Mucosa of gallbladder (tissue), 1 donor: ENCODE measurements around the gene SMIM14. TPM values are rescaled to one million over a fixed set of nuclear protein-coding genes. Genes with fewer than 3 reads are reported as not detected.
"Not testable (repeated sequence)": the region's sequence is repeated elsewhere in the genome, so short reads cannot be mapped to it uniquely, and the experiment has no call there.

Source experiments
- DNase-seq: peaks from one replicate; pipeline ENCODE4 v3.0.0-alpha.2; 2020; ENCODE audit warnings: low spot score
- total RNA-seq: library from RNA; stranded (reverse); gene quantifications from one replicate; pipeline ENCODE4 v1.2.1, GENCODE V29; 2021
- donor health status: DM: no; HTN: no; CAD: no.

Gene SMIM14
- total RNA-seq, 1 donor from 2014 or later = 62.3 TPM

GRCh38 chr4:39642885-39643552 lies 4.4 kb upstream of the SMIM14 start:
- DNase-seq = no peak

- no peak for DNase-seq
Observed at GRCh38 chr4:39641451-39641850, 2.8 kb upstream of the SMIM14 start.

GRCh38 chr4:39637586-39638353 lies 895 bp downstream of the SMIM14 start:
- DNase-seq = peak; percentile 50

GRCh38 chr4:39637221-39637585 lies 1.5 kb downstream of the SMIM14 start:
- DNase-seq = no peak

- no peak for DNase-seq
Observed at GRCh38 chr4:39636531-39637184, 2.0 kb downstream of the SMIM14 start.

GRCh38 chr4:39635023-39635422 lies 3.6 kb downstream of the SMIM14 start:
- peak; percentile 54 for DNase-seq

- no peak for DNase-seq
Observed at GRCh38 chr4:39631700-39632079, 7.0 kb downstream of the SMIM14 start.

GRCh38 chr4:39627413-39627812 lies 11.3 kb downstream of the SMIM14 start:
- no peak for DNase-seq

GRCh38 chr4:39626913-39627312 lies 11.8 kb downstream of the SMIM14 start:
- DNase-seq = no peak

- no peak for DNase-seq
Observed at GRCh38 chr4:39626261-39626660, 12.4 kb downstream of the SMIM14 start.

GRCh38 chr4:39621582-39621981 lies 17.1 kb downstream of the SMIM14 start:
- peak; percentile 43 for DNase-seq

GRCh38 chr4:39620551-39621313 lies 17.9 kb downstream of the SMIM14 start:
- no peak for DNase-seq

GRCh38 chr4:39617534-39617933 lies 21.1 kb downstream of the SMIM14 start:
- no peak for DNase-seq

GRCh38 chr4:39616651-39617050 lies 22.0 kb downstream of the SMIM14 start:
- no peak for DNase-seq

GRCh38 chr4:39616112-39616511 lies 22.6 kb downstream of the SMIM14 start:
- not testable (repeated sequence) for DNase-seq

- no peak for DNase-seq
Observed at GRCh38 chr4:39614487-39615162, 24.0 kb downstream of the SMIM14 start.

GRCh38 chr4:39613093-39613656 lies 25.5 kb downstream of the SMIM14 start:
- DNase-seq = no peak

- no peak for DNase-seq
Observed at GRCh38 chr4:39609454-39609931, 29.2 kb downstream of the SMIM14 start.

GRCh38 chr4:39608451-39608850 lies 30.2 kb downstream of the SMIM14 start:
- no peak for DNase-seq

GRCh38 chr4:39606747-39607146 lies 31.9 kb downstream of the SMIM14 start:
- no peak for DNase-seq
